HL-60 (cell line): ENCODE data around the gene DNAJC18.

Experiments
- GABPA ChIP-seq: IDR thresholded peaks from 2 replicates; pipeline ENCODE4 v1.6.1; 2012; ENCODE audit warnings: low read depth
- POLR2AphosphoS5 ChIP-seq: IDR thresholded peaks from 2 replicates; pipeline ENCODE4 v1.6.1; 2012; ENCODE audit warnings: low read depth
- SPI1 ChIP-seq: IDR thresholded peaks from 2 replicates; pipeline ENCODE4 v1.6.1; 2012; ENCODE audit warnings: low read depth, mild to moderate bottlenecking, borderline replicate concordance
- TF ChIP-seq, protein P1 (sequence below): IDR thresholded peaks from one replicate; pipeline ENCODE4 v1.5.1; 2011; ENCODE audit warnings: low read length, control low read depth, inconsistent platforms; ENCODE audit not compliant: insufficient read depth
- TF ChIP-seq, protein P2 (sequence below): IDR thresholded peaks from 2 replicates; pipeline ENCODE4 v1.6.1; 2012; ENCODE audit warnings: low read depth; ENCODE audit not compliant: insufficient replicate concordance

DNA sequence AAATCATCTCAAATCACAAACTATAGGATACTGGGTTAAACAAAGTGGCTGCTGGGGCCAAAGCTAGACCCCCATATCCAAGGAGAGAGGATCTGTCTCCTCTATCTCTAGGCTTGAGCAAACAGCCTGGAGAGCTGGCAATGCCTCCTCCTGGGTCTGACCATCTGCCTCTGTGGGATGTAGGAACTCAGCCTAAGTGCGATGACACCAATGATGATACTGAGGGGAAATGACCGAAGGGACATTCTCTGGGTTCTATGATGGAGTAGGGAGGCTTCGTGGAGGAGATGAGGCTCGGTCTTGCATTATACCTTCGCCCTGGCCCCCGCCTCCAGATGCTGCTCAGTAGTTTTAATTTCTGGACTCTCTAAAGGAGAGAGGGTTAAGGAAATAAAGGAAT is 26.2 kb downstream of the DNAJC18 start:
- TF ChIP-seq, protein P1, sequence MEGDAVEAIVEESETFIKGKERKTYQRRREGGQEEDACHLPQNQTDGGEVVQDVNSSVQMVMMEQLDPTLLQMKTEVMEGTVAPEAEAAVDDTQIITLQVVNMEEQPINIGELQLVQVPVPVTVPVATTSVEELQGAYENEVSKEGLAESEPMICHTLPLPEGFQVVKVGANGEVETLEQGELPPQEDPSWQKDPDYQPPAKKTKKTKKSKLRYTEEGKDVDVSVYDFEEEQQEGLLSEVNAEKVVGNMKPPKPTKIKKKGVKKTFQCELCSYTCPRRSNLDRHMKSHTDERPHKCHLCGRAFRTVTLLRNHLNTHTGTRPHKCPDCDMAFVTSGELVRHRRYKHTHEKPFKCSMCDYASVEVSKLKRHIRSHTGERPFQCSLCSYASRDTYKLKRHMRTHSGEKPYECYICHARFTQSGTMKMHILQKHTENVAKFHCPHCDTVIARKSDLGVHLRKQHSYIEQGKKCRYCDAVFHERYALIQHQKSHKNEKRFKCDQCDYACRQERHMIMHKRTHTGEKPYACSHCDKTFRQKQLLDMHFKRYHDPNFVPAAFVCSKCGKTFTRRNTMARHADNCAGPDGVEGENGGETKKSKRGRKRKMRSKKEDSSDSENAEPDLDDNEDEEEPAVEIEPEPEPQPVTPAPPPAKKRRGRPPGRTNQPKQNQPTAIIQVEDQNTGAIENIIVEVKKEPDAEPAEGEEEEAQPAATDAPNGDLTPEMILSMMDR, result no peak
- TF ChIP-seq, protein P2, sequence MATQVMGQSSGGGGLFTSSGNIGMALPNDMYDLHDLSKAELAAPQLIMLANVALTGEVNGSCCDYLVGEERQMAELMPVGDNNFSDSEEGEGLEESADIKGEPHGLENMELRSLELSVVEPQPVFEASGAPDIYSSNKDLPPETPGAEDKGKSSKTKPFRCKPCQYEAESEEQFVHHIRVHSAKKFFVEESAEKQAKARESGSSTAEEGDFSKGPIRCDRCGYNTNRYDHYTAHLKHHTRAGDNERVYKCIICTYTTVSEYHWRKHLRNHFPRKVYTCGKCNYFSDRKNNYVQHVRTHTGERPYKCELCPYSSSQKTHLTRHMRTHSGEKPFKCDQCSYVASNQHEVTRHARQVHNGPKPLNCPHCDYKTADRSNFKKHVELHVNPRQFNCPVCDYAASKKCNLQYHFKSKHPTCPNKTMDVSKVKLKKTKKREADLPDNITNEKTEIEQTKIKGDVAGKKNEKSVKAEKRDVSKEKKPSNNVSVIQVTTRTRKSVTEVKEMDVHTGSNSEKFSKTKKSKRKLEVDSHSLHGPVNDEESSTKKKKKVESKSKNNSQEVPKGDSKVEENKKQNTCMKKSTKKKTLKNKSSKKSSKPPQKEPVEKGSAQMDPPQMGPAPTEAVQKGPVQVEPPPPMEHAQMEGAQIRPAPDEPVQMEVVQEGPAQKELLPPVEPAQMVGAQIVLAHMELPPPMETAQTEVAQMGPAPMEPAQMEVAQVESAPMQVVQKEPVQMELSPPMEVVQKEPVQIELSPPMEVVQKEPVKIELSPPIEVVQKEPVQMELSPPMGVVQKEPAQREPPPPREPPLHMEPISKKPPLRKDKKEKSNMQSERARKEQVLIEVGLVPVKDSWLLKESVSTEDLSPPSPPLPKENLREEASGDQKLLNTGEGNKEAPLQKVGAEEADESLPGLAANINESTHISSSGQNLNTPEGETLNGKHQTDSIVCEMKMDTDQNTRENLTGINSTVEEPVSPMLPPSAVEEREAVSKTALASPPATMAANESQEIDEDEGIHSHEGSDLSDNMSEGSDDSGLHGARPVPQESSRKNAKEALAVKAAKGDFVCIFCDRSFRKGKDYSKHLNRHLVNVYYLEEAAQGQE, result no peak
- no peak for TF ChIP-seq POLR2AphosphoS5
- no peak for TF ChIP-seq GABPA
- no peak for TF ChIP-seq SPI1
